GM18517 (cell line): ENCODE results near the gene BOLA3.
"Not testable (repeated sequence)": the region's sequence is repeated elsewhere in the genome, so short reads cannot be mapped to it uniquely, and the experiment has no call there.

Source experiments
- ATAC-seq: cut with Tn5 transposase; IDR thresholded peaks from one replicate; pipeline ENCODE4 v1.9.1; 2021; ENCODE audit warnings: mild to moderate bottlenecking, moderate library complexity; ENCODE audit not compliant: unreplicated experiment

The BOLA3 gene, protein sequence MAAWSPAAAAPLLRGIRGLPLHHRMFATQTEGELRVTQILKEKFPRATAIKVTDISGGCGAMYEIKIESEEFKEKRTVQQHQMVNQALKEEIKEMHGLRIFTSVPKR

DNA sequence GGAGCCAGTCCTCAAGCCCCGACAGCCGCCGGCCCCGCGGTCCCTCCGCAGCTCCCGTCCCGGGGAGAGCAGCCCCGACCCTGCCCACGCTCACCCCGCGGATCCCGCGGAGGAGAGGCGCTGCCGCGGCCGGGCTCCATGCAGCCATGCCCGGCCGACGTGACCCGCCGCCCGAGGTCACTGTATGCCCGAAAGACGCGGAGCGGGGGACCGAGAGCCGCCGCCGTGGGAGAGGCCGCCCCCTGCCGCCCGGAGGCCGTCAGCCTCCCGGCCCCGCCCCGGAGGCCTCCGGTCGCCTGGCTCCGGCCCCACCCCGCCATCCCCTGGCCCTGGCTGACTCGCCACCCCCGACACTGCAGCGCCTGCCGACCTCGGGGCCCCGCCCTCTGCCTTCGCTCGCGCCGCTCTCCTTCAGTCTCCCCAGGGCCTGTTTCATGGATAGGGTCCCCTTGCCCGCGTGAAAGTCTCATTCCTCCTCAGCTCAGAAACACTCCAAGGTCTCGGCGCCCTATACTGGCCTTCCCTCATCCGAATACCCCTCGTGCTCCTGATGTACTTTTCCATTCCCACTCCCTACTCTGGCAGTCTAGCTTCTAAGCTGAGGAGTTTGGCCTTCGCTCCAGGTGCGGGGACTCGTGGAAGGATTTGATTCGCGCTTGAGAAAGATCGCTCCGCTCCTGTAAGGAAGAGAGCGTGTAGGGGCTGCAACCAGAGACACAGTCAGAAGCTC, at the start of gene BOLA3:
Gene BOLA3 (minus strand): TSS at position 186 of the 730 bp plus-strand sequence. CDS start 38 bp downstream, at position 148.
- ATAC-seq = peak; percentile 70

DNA sequence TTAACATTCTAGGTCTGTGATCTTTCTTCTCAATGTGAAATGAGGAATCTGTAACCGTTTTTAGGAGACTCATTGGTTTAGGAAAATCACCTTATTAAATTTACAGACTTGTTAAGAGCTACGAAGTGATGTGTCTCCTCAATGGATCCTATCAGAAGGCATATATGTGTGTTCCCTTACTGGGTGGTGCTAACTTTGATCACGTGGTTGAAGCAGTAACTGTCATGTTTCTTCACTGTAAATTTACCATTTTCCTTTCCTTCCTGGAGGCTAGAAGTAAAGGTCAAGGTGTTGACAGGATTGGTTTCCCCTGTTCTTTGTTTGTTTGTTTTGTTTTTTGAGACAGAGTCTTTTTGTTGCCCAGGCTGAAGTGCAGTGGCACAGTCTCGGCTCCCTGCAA, 49.3 kb upstream of the BOLA3 start:
- ATAC-seq = no peak

- ATAC-seq = no peak
Measured at GRCh38 chr2:74194799-74195198, 47.1 kb upstream of the BOLA3 start.

GRCh38 chr2:74191596-74192380, 44.1 kb upstream of the BOLA3 start:
- ATAC-seq = no peak

- no peak for ATAC-seq
Measured at GRCh38 chr2:74188696-74189095, 41.0 kb upstream of the BOLA3 start.

GRCh38 chr2:74188018-74188601, 40.4 kb upstream of the BOLA3 start:
- ATAC-seq = no peak

DNA sequence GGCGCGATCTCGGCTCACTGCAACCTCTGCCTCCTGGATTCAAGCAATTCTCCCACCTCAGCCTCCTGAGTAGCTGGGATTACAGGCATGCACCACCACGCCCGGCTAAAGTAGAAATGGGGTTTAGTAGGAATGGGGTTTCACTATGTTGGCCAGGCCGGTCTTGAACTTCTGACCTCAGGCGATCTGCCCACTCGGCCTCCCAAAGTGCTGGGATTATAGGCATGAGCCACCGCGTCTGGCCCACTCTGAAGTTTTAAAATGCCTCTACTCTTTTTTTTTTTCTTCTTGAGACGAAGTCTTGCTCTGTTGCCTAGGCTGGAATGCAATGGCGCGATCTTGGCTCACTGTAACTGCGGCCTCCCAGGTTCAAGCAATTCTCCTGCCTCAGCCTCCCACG, 39.0 kb upstream of the BOLA3 start:
- ATAC-seq = not testable (repeated sequence)

GRCh38 chr2:74186038-74186437, 38.3 kb upstream of the BOLA3 start:
- peak; percentile 58 for ATAC-seq

DNA sequence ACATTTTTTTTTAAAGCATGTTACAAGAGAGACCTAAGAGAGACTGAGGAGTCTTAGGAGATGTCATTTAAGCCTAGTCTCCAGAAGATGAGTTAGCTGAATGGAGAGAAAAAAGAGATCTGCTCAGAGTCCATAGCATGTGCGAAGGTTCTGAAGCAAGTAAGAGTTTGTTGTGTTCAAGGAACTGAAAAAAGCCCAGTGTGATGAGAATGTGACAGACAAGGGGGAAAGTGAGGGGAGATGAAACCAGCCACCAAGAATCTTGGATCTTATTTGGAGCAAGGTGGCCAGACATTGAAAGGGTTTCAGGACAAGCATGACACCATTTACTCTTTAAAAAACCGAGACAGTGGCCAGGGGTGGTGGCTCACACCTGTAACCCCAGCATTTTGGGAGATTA, 36.2 kb upstream of the BOLA3 start:
- no peak for ATAC-seq

DNA sequence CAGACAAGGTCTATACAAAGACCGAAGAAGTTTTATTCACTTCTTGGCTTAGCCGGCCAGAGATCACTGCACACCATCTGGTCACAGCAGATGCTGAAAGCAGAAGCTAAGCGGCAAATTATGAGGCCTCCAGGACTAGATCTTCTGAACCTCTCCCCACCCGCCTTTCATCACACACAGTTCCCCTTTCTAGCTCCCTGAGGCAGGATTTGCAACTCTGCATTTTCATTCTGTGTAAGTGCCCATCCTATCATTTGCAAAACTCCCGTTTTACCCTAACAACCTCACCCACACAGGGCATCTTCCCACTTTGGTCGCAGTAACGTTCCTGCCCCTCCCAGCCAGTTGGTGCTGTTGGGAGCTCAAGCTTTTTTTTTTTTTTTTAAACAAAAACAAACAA, 34.0 kb upstream of the BOLA3 start:
- peak; percentile 29 for ATAC-seq

- ATAC-seq = peak; percentile 20
Measured at GRCh38 chr2:74179063-74179865, 31.6 kb upstream of the BOLA3 start.

- peak; percentile 75 for ATAC-seq
Measured at GRCh38 chr2:74178211-74179062, 30.7 kb upstream of the BOLA3 start, which contains the start of gene MOB1A. TSS of gene MOB1A (minus strand) at chr2:74178879. CDS start at chr2:74178674, 205 bp downstream.

DNA sequence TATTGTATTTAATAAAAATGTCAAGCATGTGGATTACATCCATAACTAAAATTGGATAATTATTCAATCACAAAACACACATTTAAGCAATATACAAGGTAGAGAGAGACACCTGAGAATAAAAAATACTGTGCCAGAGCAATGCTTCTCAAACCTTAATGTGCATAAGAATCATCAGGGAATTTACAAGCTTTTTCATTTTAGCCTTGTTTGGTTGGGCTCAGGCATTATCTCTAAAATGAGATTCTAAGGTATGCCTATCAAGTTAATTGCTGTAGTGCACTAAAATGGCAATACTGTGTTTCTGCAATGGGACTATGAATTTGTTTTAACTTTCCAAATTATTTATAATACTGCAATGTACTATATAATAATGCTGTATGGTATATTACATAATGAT, 30.0 kb upstream of the BOLA3 start:
- ATAC-seq = no peak

GRCh38 chr2:74174909-74175308, 27.2 kb upstream of the BOLA3 start:
- ATAC-seq = no peak

DNA sequence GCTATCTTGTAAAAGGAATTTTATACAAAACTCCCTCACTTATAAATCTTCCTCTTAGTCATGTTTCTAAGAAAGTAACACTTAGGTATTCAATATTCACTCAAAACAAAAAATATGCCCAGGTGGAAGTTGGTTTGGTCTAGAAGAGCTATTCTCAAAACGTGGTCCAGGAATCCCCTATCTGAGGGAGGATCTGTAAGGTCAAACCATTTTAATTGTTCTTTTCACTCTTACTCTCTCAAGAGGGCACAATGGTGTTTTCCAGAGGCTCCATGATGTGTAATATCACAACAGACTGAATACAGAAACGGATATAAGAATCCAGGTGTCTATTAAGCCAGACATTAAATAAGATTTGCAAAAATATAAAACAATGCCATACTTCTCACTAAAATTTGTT, 21.0 kb upstream of the BOLA3 start:
- no peak for ATAC-seq

GRCh38 chr2:74164761-74165160, 17.0 kb upstream of the BOLA3 start:
- no peak for ATAC-seq

DNA sequence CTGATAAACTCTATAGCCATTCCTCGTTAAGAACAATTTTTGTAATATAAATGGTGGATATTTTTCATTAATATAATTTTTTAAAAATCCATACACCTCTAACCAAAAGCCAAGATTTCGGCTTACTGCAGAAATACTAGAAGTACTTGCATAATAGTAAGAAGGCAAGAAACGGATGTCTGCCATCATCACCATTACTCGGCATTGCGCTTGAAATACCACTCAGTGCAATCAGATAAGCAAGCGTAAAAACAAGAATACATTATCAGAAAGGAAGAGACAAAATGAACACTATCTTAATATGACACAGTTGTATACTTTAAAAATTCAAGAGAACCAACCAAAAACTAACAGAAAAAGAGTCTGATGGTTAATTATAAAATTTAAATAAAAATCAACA, 15.2 kb upstream of the BOLA3 start:
- ATAC-seq = no peak

- no peak for ATAC-seq
Measured at GRCh38 chr2:74155830-74156229, 8.1 kb upstream of the BOLA3 start.

GRCh38 chr2:74152954-74153353, 5.2 kb upstream of the BOLA3 start:
- ATAC-seq = no peak
